Endothelial cell of umbilical vein (primary cell): ENCODE results near the gene IFIT5.
"Not testable (repeated sequence)": the region's sequence is repeated elsewhere in the genome, so short reads cannot be mapped to it uniquely, and the experiment has no call there.

Experiments
- CTCF ChIP-seq, 2 donors: IDR thresholded peaks; 1 replicate in 1 of 2; 2 replicates in 1 of 2; pipeline ENCODE4 v1.5.1; 2011; ENCODE audit warnings: low read length in 2 of 2, mild to moderate bottlenecking in 2 of 2, moderate library complexity in 2 of 2, control low read depth in 1 of 2, inconsistent platforms in 1 of 2, low read depth in 1 of 2; ENCODE audit not compliant: insufficient read depth in 1 of 2; ENCODE audit errors: extremely low read depth in 1 of 2
- EZH2 ChIP-seq: IDR thresholded peaks from 2 replicates; pipeline ENCODE4 v1.6.1; 2012; ENCODE audit warnings: borderline replicate concordance, low read depth, mild to moderate bottlenecking, moderate library complexity, low read length, inconsistent platforms; ENCODE audit not compliant: severe bottlenecking
- GATA2 ChIP-seq: IDR thresholded peaks from 2 replicates; pipeline ENCODE4 v1.7.0; 2011; ENCODE audit warnings: low read depth, mild to moderate bottlenecking, moderate library complexity, mixed read lengths, low read length; ENCODE audit not compliant: insufficient read length, insufficient read depth
- JUN ChIP-seq: IDR thresholded peaks from 2 replicates; pipeline ENCODE4 v1.6.1; 2011; ENCODE audit warnings: borderline replicate concordance, low read depth; ENCODE audit not compliant: insufficient read length, insufficient read depth
- MAX ChIP-seq: IDR thresholded peaks from 2 replicates; pipeline ENCODE4 v1.6.1; 2011; ENCODE audit not compliant: insufficient read depth, insufficient read length
- POLR2A ChIP-seq: IDR thresholded peaks from 2 replicates; pipeline ENCODE4 v1.6.1; 2012; ENCODE audit warnings: low read depth, mild to moderate bottlenecking, control low read depth, low read length
- POLR2AphosphoS5 ChIP-seq: IDR thresholded peaks from 2 replicates; pipeline ENCODE4 v1.6.1; 2012; ENCODE audit warnings: low read depth, mild to moderate bottlenecking, control low read depth, low read length, moderate library complexity; ENCODE audit not compliant: insufficient read depth

- TF ChIP-seq CTCF (IDR thresholded peaks at IDR 0.05; ENCODE audit: extremely low read depth in 1 of 2, insufficient read depth in 1 of 2, low read depth in 1 of 2, low read length in 2 of 2); EZH2; POLR2AphosphoS5; POLR2A; GATA2; MAX; JUN: not testable (repeated sequence)
Observed at GRCh38 chr10:89407792-89408191, 6.6 kb upstream of the IFIT5 start.
